Measurements from ENCODE around the gene NLGN4X. TPM values are rescaled to one million over a fixed set of nuclear protein-coding genes. Genes with fewer than 3 reads are reported as not detected.

Gene NLGN4X
- total and polyA plus RNA-seq, 9 donors, result 14.7 to 52.8 (median 45.2) TPM

- H3K4me1 ChIP-seq (ENCODE audit: insufficient read depth), result no peaks in the 10 kb centered on the region
- no peaks in the 10 kb centered on the region for H3K9me3 ChIP-seq
- H3K4me3 ChIP-seq, result no peak overlapping the region
- no peak overlapping the region for H3K27ac ChIP-seq
- no peaks in the 10 kb centered on the region for H3K27me3 ChIP-seq
- WGBS, 3 donors, result 90 to 96% (median 92%) methylated on average over 3 of the region's 3 CpGs
- no peak for TF ChIP-seq CTCF (IDR thresholded peaks at IDR 0.05)
- TF ChIP-seq POLR2A (IDR thresholded peaks at IDR 0.05), result no peak
- no peak for TF ChIP-seq EP300 (IDR thresholded peaks at IDR 0.05)
- H3K36me3 ChIP-seq, result no peaks in the 10 kb centered on the region
- intact Hi-C loops (cut with DNase I), result no loop called here
- no peak for DNase-seq
Measured at GRCh38 chrX:5965406-5965805, 263.3 kb downstream of the NLGN4X start.

GRCh38 chrX:5959286-5959685 lies 269.4 kb downstream of the NLGN4X start:
- intact Hi-C loops (cut with DNase I), result no loop called here
- TF ChIP-seq EP300 (IDR thresholded peaks at IDR 0.05), result no peak
- TF ChIP-seq POLR2A (IDR thresholded peaks at IDR 0.05), result no peak
- no peak for TF ChIP-seq CTCF (IDR thresholded peaks at IDR 0.05)
- H3K4me3 ChIP-seq, result no peak overlapping the region
- DNase-seq, result no peak
- H3K36me3 ChIP-seq, result no peaks in the 10 kb centered on the region
- 62 to 77% (median 72%) methylated on average over 2 of the region's 2 CpGs for WGBS, 3 donors
- H3K4me1 ChIP-seq (ENCODE audit: insufficient read depth), result no peaks in the 10 kb centered on the region
- H3K9me3 ChIP-seq, result no peaks in the 10 kb centered on the region
- no peaks in the 10 kb centered on the region for H3K27me3 ChIP-seq
- H3K27ac ChIP-seq, result no peak overlapping the region

- Histone ChIP-seq H3K4me1 (ENCODE audit: insufficient read depth) (no peaks in the 10 kb centered on the region), H3K9me3 (no peaks in the 10 kb centered on the region), H3K4me3 (no peak overlapping the region), H3K36me3 (no peaks in the 10 kb centered on the region), H3K27me3 (no peaks in the 10 kb centered on the region), H3K27ac (no peak overlapping the region)
- no peak for TF ChIP-seq POLR2A (IDR thresholded peaks at IDR 0.05)
- TF ChIP-seq EP300 (IDR thresholded peaks at IDR 0.05), result no peak
- TF ChIP-seq CTCF (IDR thresholded peaks at IDR 0.05), result no peak
- 80 to 85% (median 83%) methylated on average over 2 of the region's 2 CpGs for WGBS, 3 donors
- no peak for DNase-seq
- intact Hi-C loops (cut with DNase I), result no loop called here
Measured at GRCh38 chrX:5958523-5958922, 270.1 kb downstream of the NLGN4X start.

GRCh38 chrX:5957506-5957905 lies 271.2 kb downstream of the NLGN4X start:
- intact Hi-C loops (cut with DNase I), result no loop called here
- no peak for DNase-seq
- Histone ChIP-seq H3K4me3 (no peak overlapping the region), H3K4me1 (ENCODE audit: insufficient read depth) (no peaks in the 10 kb centered on the region), H3K27ac (no peak overlapping the region), H3K9me3 (no peaks in the 10 kb centered on the region), H3K36me3 (no peaks in the 10 kb centered on the region), H3K27me3 (no peaks in the 10 kb centered on the region)
- 48 to 60% (median 51%) methylated on average over 3 of the region's 3 CpGs for WGBS, 3 donors
- TF ChIP-seq EP300 (IDR thresholded peaks at IDR 0.05), result no peak
- TF ChIP-seq CTCF (IDR thresholded peaks at IDR 0.05), result no peak
- no peak for TF ChIP-seq POLR2A (IDR thresholded peaks at IDR 0.05)
